SK-N-MC (cell line): Measurements from ENCODE around the gene R3HDM4.

Source experiments
- DNase-seq: peaks from one replicate; pipeline ENCODE4 v3.0.0-alpha.2; 2011; ENCODE audit warnings: low read depth, low spot score
- H3K27ac ChIP-seq: fragments of 200-600 bp; sonication (generic); 2 replicates; pipeline ENCODE4 v1.5.1; 2016; ENCODE audit warnings: mixed run types
- H3K36me3 ChIP-seq: fragments of 200-600 bp; sonication (generic); 2 replicates; pipeline ENCODE4 v1.6.1; 2017; ENCODE audit warnings: antibody characterized with exemption, low read length, mixed read lengths; ENCODE audit not compliant: insufficient read depth
- H3K4me3 ChIP-seq: fragments of 200-600 bp; sonication (generic); 2 replicates; pipeline ENCODE4 v1.5.1; 2016
- H3K9ac ChIP-seq: fragments of 200-600 bp; sonication (generic); 2 replicates; pipeline ENCODE4 v1.8.0; 2017; ENCODE audit warnings: mixed run types, mixed read lengths; ENCODE audit not compliant: insufficient read length
- H3K9me3 ChIP-seq: fragments of 200-600 bp; sonication (generic); 2 replicates; pipeline ENCODE4 v1.6.1; 2017; ENCODE audit warnings: low read depth, mild to moderate bottlenecking, antibody characterized with exemption, low read length, moderate library complexity, mixed read lengths
- EZH2 ChIP-seq: fragments of 200-600 bp; sonication (generic); IDR thresholded peaks from one replicate; pipeline ENCODE4 v1.6.1; 2017; ENCODE audit warnings: antibody characterized with exemption
- FOXP2 ChIP-seq: optimal IDR thresholded peaks from 2 replicates; pipeline ENCODE3; 2011; ENCODE audit warnings: mild to moderate bottlenecking, moderate library complexity; ENCODE audit not compliant: insufficient read depth; ENCODE audit errors: extremely low read length, control extremely low read depth
- POLR2AphosphoS5 ChIP-seq: IDR thresholded peaks from 2 replicates; pipeline ENCODE4 v1.6.1; 2012; ENCODE audit warnings: mild to moderate bottlenecking, low read depth, low read length, borderline replicate concordance

The R3HDM4 gene

GRCh38 chr19:869245-870177 lies 43.5 kb downstream of the R3HDM4 start:
- Histone ChIP-seq H3K9me3 (no peaks in the 10 kb centered on the region), H3K27ac (peak overlapping the region; percentile 89), H3K4me3 (0 out of 2 replicates have a peak overlapping the region, but pooled peaks have one; percentile 4), H3K36me3 (peaks cover 27% of the 10 kb centered on the region), H3K9ac (peak overlapping the region; percentile 27)
- DNase-seq: peak; percentile 52
- TF ChIP-seq EZH2: no peak
- TF ChIP-seq POLR2AphosphoS5: no peak
- no peak for TF ChIP-seq FOXP2

DNA sequence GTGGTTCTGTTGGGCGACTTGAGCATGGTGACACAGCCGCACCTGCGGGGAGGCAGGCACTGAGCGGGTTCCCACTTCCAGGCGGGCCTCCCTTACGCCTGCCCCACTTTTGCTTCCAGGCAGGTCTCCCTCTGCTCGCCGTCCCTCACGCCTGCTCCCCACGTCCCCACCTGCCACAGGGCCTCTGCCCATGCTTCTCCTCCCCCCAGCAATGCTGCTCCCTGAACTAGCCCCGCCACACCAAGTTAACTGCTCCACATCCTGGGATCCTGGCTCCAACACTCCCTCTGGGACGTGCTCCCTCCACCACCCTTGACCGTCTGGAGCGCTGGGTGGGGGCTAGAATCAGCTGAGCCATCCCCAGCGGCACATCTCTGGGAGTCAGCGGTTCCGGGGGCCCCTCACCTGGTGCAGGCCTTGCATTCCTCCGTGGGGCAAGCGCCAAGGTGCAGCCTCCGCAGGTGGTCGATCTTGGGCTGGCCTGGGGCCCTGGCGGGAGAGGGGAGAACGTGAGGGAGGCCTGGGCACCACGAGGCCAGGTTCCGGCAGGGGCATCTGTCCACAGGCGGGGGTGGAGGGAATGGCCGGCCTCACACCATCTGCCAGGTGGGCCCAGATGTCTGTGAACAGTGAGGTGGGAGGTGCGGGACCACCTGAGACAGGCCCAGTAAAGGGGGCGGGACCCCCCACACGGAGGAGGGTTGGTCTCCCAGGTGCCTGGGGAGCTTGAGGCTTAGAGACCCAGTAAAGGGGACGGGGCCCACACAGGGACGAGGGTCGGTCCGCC lies 44.4 kb downstream of the R3HDM4 start:
- H3K9me3 ChIP-seq: no peaks in the 10 kb centered on the region
- no peak overlapping the region for H3K4me3 ChIP-seq
- no peak overlapping the region for H3K9ac ChIP-seq
- peaks cover 27% of the 10 kb centered on the region for H3K36me3 ChIP-seq
- peak overlapping the region; percentile 89 for H3K27ac ChIP-seq
- no peak for DNase-seq
- no peak for TF ChIP-seq FOXP2
- TF ChIP-seq EZH2: no peak
- TF ChIP-seq POLR2AphosphoS5: no peak; the same call in 1 of the 2 replicates

- H3K9ac ChIP-seq: no peak overlapping the region
- H3K27ac ChIP-seq: peak overlapping the region; percentile 56
Measured at GRCh38 chr19:867855-868457, 45.1 kb downstream of the R3HDM4 start.

GRCh38 chr19:867301-867793 lies 45.7 kb downstream of the R3HDM4 start:
- TF ChIP-seq EZH2 (no peak), FOXP2 (no peak), POLR2AphosphoS5 (no peak)
- peak overlapping the region; percentile 56 for H3K27ac ChIP-seq
- no peaks in the 10 kb centered on the region for H3K9me3 ChIP-seq
- peaks cover 27% of the 10 kb centered on the region for H3K36me3 ChIP-seq
- H3K4me3 ChIP-seq: 0 out of 2 replicates have a peak overlapping the region, but pooled peaks have one; percentile 26
- H3K9ac ChIP-seq: no peak overlapping the region
- no peak for DNase-seq

More at GRCh38 chr19:867855-868457, 45.1 kb downstream of the R3HDM4 start:
- Histone ChIP-seq H3K36me3 (peaks cover 27% of the 10 kb centered on the region), H3K4me3 (0 out of 2 replicates have a peak overlapping the region, but pooled peaks have one; percentile 26), H3K9me3 (no peaks in the 10 kb centered on the region)
- TF ChIP-seq POLR2AphosphoS5 (no peak; the same call in 1 of the 2 replicates), FOXP2 (no peak), EZH2 (no peak)
- DNase-seq: no peak

DNA sequence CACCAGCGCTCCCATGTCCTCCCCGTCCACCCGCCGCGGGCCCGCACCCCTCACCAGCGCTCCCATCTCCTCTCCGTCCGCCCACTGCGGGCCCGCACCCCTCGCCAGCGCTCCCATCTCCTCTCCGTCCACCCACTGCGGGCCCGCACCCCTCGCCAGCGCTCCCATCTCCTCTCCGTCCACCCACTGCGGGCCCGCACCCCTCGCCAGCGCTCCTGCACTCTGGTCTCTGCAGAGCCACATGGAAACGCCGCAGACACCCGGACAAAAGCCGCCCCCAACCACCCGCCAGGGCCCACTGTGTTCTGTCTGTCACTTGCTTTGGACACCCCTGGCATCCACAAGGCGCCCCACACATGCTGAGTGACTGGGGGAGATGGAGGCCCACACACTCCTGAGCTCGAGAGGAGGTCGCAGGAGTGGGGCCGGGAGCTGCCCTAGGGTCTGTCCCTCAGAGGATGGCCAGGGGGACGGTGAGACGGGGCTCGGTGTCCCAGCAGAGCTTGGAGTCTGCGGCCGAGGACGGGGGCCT lies 46.2 kb downstream of the R3HDM4 start:
- Histone ChIP-seq H3K9ac (no peak overlapping the region), H3K4me3 (no peak overlapping the region)

DNA sequence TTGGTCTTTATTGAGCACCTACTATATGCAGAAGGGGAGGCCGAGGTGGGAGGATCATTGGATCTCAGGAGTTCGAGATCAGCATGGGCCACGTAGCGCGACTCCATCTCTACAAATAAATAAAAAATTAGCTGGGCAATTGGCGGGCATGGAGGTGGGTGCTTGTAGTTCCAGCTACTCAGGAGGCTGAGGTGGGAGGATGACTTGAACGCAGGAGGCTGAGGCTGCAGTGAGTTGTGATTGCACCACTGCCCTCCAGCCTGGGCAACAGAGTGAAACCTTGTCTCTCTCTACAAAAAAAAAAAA lies 49.8 kb downstream of the R3HDM4 start:
- no peak for DNase-seq
- Histone ChIP-seq H3K36me3 (peaks cover 7% of the 10 kb centered on the region; the same call in 1 of the 2 replicates), H3K27ac (no peak overlapping the region), H3K9me3 (no peaks in the 10 kb centered on the region), H3K9ac (no peak overlapping the region), H3K4me3 (no peak overlapping the region)
- TF ChIP-seq FOXP2 (no peak), POLR2AphosphoS5 (no peak), EZH2 (no peak)

More for the DNA sequence above, 46.2 kb downstream of the R3HDM4 start:
- no peaks in the 10 kb centered on the region for H3K9me3 ChIP-seq
- DNase-seq: no peak
- TF ChIP-seq EZH2 (no peak), POLR2AphosphoS5 (no peak), FOXP2 (no peak)
- peak overlapping the region; percentile 56 for H3K27ac ChIP-seq
- H3K36me3 ChIP-seq: peaks cover 27% of the 10 kb centered on the region

DNA sequence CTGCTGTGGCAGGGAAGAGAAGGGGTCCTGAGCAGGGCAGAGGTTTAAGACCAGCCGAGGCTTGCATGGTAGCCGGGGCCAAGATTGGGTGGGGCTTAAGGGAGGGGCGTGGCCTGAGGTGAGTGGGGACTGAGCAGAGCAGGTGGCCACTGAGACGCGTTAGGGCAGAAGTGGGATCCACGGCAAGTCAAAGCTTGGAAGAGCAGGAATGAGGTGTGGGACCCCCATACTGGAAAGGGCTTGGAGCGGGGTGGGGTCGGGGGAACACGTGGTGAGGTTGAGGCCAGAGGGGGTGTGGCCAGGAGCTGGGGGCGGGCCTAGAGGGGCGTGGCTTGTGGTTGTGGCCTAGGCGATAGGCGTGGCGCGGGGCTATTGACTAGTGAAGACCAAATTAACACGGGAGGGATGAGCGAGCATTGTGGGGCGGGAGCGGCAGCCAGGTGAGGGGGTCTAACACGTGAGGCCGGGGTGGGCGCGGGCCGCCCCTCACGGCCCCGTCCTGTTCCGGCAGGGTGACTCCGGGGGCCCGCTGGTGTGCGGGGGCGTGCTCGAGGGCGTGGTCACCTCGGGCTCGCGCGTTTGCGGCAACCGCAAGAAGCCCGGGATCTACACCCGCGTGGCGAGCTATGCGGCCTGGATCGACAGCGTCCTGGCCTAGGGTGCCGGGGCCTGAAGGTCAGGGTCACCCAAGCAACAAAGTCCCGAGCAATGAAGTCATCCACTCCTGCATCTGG lies 50.3 kb downstream of the R3HDM4 start:
- H3K9ac ChIP-seq: no peak overlapping the region
- H3K9me3 ChIP-seq: no peaks in the 10 kb centered on the region
- H3K27ac ChIP-seq: no peak overlapping the region
- H3K4me3 ChIP-seq: no peak overlapping the region
- TF ChIP-seq POLR2AphosphoS5 (no peak), EZH2 (no peak), FOXP2 (no peak)
- peaks cover 2% of the 10 kb centered on the region; the same call in 1 of the 2 replicates for H3K36me3 ChIP-seq
- no peak for DNase-seq
